ENCODE results near the gene BMP8B. TPM values are rescaled to one million over a fixed set of nuclear protein-coding genes. Genes with fewer than 3 reads are reported as not detected.

Gene BMP8B
- total and polyA plus RNA-seq, 2 donors (not counting 1 experiment from before 2014, with no cell fraction given) = 0.01 TPM; not detected in 1

- Histone ChIP-seq H3K27ac (ENCODE audit: insufficient read depth, low read length) (no peak overlapping the region), H3K4me2 (ENCODE audit: extremely low read depth, insufficient read depth, low read length) (no peak overlapping the region), H3K79me2 (ENCODE audit: control insufficient read depth, insufficient read depth, low read length) (no peaks in the 10 kb centered on the region), H3K9ac (ENCODE audit: insufficient read depth, low read length) (no peak overlapping the region), H3K27me3 (ENCODE audit: control insufficient read depth, insufficient read depth, low read length) (no peaks in the 10 kb centered on the region), H2AFZ (ENCODE audit: low read length) (no peak overlapping the region), H3K4me3 (replicated peaks in 1 of 4; ENCODE audit: control extremely low read depth in 1 of 4, insufficient read depth in 1 of 4, low read depth in 3 of 4, low read length in 4 of 4) (no peak overlapping the region), H4K20me1 (ENCODE audit: control insufficient read depth, extremely low read depth, insufficient read depth, low read length) (no peaks in the 10 kb centered on the region), H3K9me3 (ENCODE audit: control insufficient read depth, insufficient read depth, low read depth, low read length) (no peaks in the 10 kb centered on the region), H3K36me3 (ENCODE audit: control insufficient read depth, insufficient read depth, low read length) (no peaks in the 10 kb centered on the region), H3K4me1 (ENCODE audit: control insufficient read depth, extremely low read depth, insufficient read depth, low read length) (no peaks in the 10 kb centered on the region)
- DNase-seq (ENCODE audit: low read depth in 2 of 2) = no peak
- TF ChIP-seq CTCF (conservative IDR thresholded peaks at IDR 0.05 in 1 of 2, IDR thresholded peaks at IDR 0.05 in 1 of 2; ENCODE audit: low read depth in 1 of 2, low read length in 2 of 2) (no peak), EZH2 (IDR thresholded peaks at IDR 0.05; ENCODE audit: low read length, missing control alignments) (no peak)
Measured at GRCh38 chr1:39762550-39763540, 25.8 kb downstream of the BMP8B start.

- no peak overlapping the region for H3K27ac ChIP-seq (ENCODE audit: insufficient read depth, low read length)
- no peaks in the 10 kb centered on the region for H3K79me2 ChIP-seq (ENCODE audit: control insufficient read depth, insufficient read depth, low read length)
- no peak for DNase-seq (ENCODE audit: low read depth in 2 of 2)
- H3K9ac ChIP-seq (ENCODE audit: insufficient read depth, low read length) = no peak overlapping the region
- TF ChIP-seq EZH2 (IDR thresholded peaks at IDR 0.05; ENCODE audit: low read length, missing control alignments) (no peak), CTCF (conservative IDR thresholded peaks at IDR 0.05 in 1 of 2, IDR thresholded peaks at IDR 0.05 in 1 of 2; ENCODE audit: low read depth in 1 of 2, low read length in 2 of 2) (no peak)
- no peaks in the 10 kb centered on the region for H3K9me3 ChIP-seq (ENCODE audit: control insufficient read depth, insufficient read depth, low read depth, low read length)
- H3K36me3 ChIP-seq (ENCODE audit: control insufficient read depth, insufficient read depth, low read length) = peaks cover 2% of the 10 kb centered on the region
- H3K4me2 ChIP-seq (ENCODE audit: extremely low read depth, insufficient read depth, low read length) = no peak overlapping the region
- no peak overlapping the region for H2AFZ ChIP-seq (ENCODE audit: low read length)
- no peaks in the 10 kb centered on the region for H3K27me3 ChIP-seq (ENCODE audit: control insufficient read depth, insufficient read depth, low read length)
- no peaks in the 10 kb centered on the region for H3K4me1 ChIP-seq (ENCODE audit: control insufficient read depth, extremely low read depth, insufficient read depth, low read length)
- H4K20me1 ChIP-seq (ENCODE audit: control insufficient read depth, extremely low read depth, insufficient read depth, low read length) = no peaks in the 10 kb centered on the region
- H3K4me3 ChIP-seq (replicated peaks in 1 of 4; ENCODE audit: control extremely low read depth in 1 of 4, insufficient read depth in 1 of 4, low read depth in 3 of 4, low read length in 4 of 4) = no peak overlapping the region
Measured at GRCh38 chr1:39761557-39762260, 27.0 kb downstream of the BMP8B start.

GRCh38 chr1:39761016-39761415, 27.6 kb downstream of the BMP8B start:
- no peaks in the 10 kb centered on the region for H3K79me2 ChIP-seq (ENCODE audit: control insufficient read depth, insufficient read depth, low read length)
- no peak overlapping the region for H3K27ac ChIP-seq (ENCODE audit: insufficient read depth, low read length)
- no peak overlapping the region for H2AFZ ChIP-seq (ENCODE audit: low read length)
- H3K36me3 ChIP-seq (ENCODE audit: control insufficient read depth, insufficient read depth, low read length) = peaks cover 5% of the 10 kb centered on the region
- H3K9ac ChIP-seq (ENCODE audit: insufficient read depth, low read length) = no peak overlapping the region
- TF ChIP-seq CTCF (conservative IDR thresholded peaks at IDR 0.05 in 1 of 2, IDR thresholded peaks at IDR 0.05 in 1 of 2; ENCODE audit: low read depth in 1 of 2, low read length in 2 of 2) = no peak
- TF ChIP-seq EZH2 (IDR thresholded peaks at IDR 0.05; ENCODE audit: low read length, missing control alignments) = no peak
- no peaks in the 10 kb centered on the region for H3K27me3 ChIP-seq (ENCODE audit: control insufficient read depth, insufficient read depth, low read length)
- H4K20me1 ChIP-seq (ENCODE audit: control insufficient read depth, extremely low read depth, insufficient read depth, low read length) = no peaks in the 10 kb centered on the region
- DNase-seq (ENCODE audit: low read depth in 2 of 2) = no peak
- H3K9me3 ChIP-seq (ENCODE audit: control insufficient read depth, insufficient read depth, low read depth, low read length) = no peaks in the 10 kb centered on the region
- no peak overlapping the region for H3K4me3 ChIP-seq (replicated peaks in 1 of 4; ENCODE audit: control extremely low read depth in 1 of 4, insufficient read depth in 1 of 4, low read depth in 3 of 4, low read length in 4 of 4)
- H3K4me2 ChIP-seq (ENCODE audit: extremely low read depth, insufficient read depth, low read length) = no peak overlapping the region
- H3K4me1 ChIP-seq (ENCODE audit: control insufficient read depth, extremely low read depth, insufficient read depth, low read length) = no peaks in the 10 kb centered on the region

Data from fibroblast of lung (primary cell).